ENCODE measurements around the gene PCDHGB5.
"Not testable (repeated sequence)": the region's sequence is repeated elsewhere in the genome, so short reads cannot be mapped to it uniquely, and the experiment has no call there.

Gene PCDHGB5

GRCh38 chr5:141397756-141398551, at the start of gene PCDHGB5:
Gene PCDHGB5, plus strand, starts transcription at chr5:141397947. Its CDS starts 181 bp downstream, at chr5:141398128.
- not testable (repeated sequence) for H4K20me1 ChIP-seq (ENCODE audit: low read depth, low read length); H3K27me3 ChIP-seq (ENCODE audit: low read length); H3F3A ChIP-seq (ENCODE audit: insufficient read depth); H3K27ac ChIP-seq (ENCODE audit: low read depth, low read length); H2AFZ ChIP-seq (ENCODE audit: low read depth, low read length, severe bottlenecking); H3K79me2 ChIP-seq (ENCODE audit: insufficient read depth, low read length); H3K9ac ChIP-seq (ENCODE audit: low read length); H3K9me2 ChIP-seq (replicated peaks; ENCODE audit: insufficient read depth, low read length)
- TF ChIP-seq CTCF (IDR thresholded peaks at IDR 0.05; ENCODE audit: insufficient read depth, low read length, poor library complexity, severe bottlenecking) = peak; percentile 13
- Histone ChIP-seq H3K4me3 (ENCODE audit: insufficient read depth, low read length, poor library complexity, severe bottlenecking) (peak within 1 kb of the TSS; percentile 35), H3K9me3 (ENCODE audit: insufficient read depth, low read length) (peaks cover 21% of the 10 kb centered on the region; the same call in 1 of the 2 replicates), H3K4me2 (ENCODE audit: low read depth, low read length, poor library complexity, severe bottlenecking) (peak within 1 kb of the TSS; percentile 26), H3K36me3 (ENCODE audit: low read length) (peaks cover 10% of the 10 kb centered on the region; the same call in 1 of the 2 replicates)

GRCh38 chr5:141349917-141350619, 47.7 kb upstream of the PCDHGB5 start, which contains the start of gene PCDHGB1:
Gene PCDHGB1, plus strand, starts transcription at chr5:141350099. Its CDS starts 162 bp downstream, at chr5:141350261.
- Histone ChIP-seq H3K36me3 (ENCODE audit: low read length) (no peaks in the 10 kb centered on the region), H3K9ac (ENCODE audit: low read length) (peak within 1 kb of the TSS; percentile 30; the same call in 1 of the 2 replicates), H3K9me2 (replicated peaks; ENCODE audit: insufficient read depth, low read length) (no peaks in the 10 kb centered on the region), H4K20me1 (ENCODE audit: low read depth, low read length) (no peaks in the 10 kb centered on the region), H3F3A (ENCODE audit: insufficient read depth) (0 out of 2 replicates have a peak, but pooled peaks cover 5% of the 10 kb centered on the region), H3K27ac (ENCODE audit: low read depth, low read length) (no peak within 1 kb of the TSS), H2AFZ (ENCODE audit: low read depth, low read length, severe bottlenecking) (peak within 1 kb of the TSS; percentile 69), H3K9me3 (ENCODE audit: insufficient read depth, low read length) (no peaks in the 10 kb centered on the region), H3K27me3 (ENCODE audit: low read length) (no peaks in the 10 kb centered on the region), H3K4me3 (ENCODE audit: insufficient read depth, low read length, poor library complexity, severe bottlenecking) (peak within 1 kb of the TSS; percentile 38), H3K4me2 (ENCODE audit: low read depth, low read length, poor library complexity, severe bottlenecking) (peak within 1 kb of the TSS; percentile 46), H3K79me2 (ENCODE audit: insufficient read depth, low read length) (no peaks in the 10 kb centered on the region)
- peak; percentile 46 for TF ChIP-seq CTCF (IDR thresholded peaks at IDR 0.05; ENCODE audit: insufficient read depth, low read length, poor library complexity, severe bottlenecking)
- TF ChIP-seq EZH2phosphoT487 (conservative IDR thresholded peaks at IDR 0.05; ENCODE audit: low read length) = no peak

GRCh38 chr5:141351591-141351990, 46.2 kb upstream of the PCDHGB5 start:
- Histone ChIP-seq H3K27ac (ENCODE audit: low read depth, low read length) (no peak overlapping the region), H4K20me1 (ENCODE audit: low read depth, low read length) (no peaks in the 10 kb centered on the region), H3F3A (ENCODE audit: insufficient read depth) (0 out of 2 replicates have a peak, but pooled peaks cover 5% of the 10 kb centered on the region), H3K9ac (ENCODE audit: low read length) (no peak overlapping the region), H3K79me2 (ENCODE audit: insufficient read depth, low read length) (no peaks in the 10 kb centered on the region), H2AFZ (ENCODE audit: low read depth, low read length, severe bottlenecking) (no peak overlapping the region), H3K9me2 (replicated peaks; ENCODE audit: insufficient read depth, low read length) (no peaks in the 10 kb centered on the region), H3K4me3 (ENCODE audit: insufficient read depth, low read length, poor library complexity, severe bottlenecking) (no peak overlapping the region), H3K9me3 (ENCODE audit: insufficient read depth, low read length) (no peaks in the 10 kb centered on the region), H3K36me3 (ENCODE audit: low read length) (no peaks in the 10 kb centered on the region), H3K4me2 (ENCODE audit: low read depth, low read length, poor library complexity, severe bottlenecking) (no peak overlapping the region), H3K27me3 (ENCODE audit: low read length) (no peaks in the 10 kb centered on the region)
- TF ChIP-seq CTCF (IDR thresholded peaks at IDR 0.05; ENCODE audit: insufficient read depth, low read length, poor library complexity, severe bottlenecking) (no peak), EZH2phosphoT487 (conservative IDR thresholded peaks at IDR 0.05; ENCODE audit: low read length) (no peak)
